CD4-positive, alpha-beta T cell treated with Interleukin-17A for 1 hour (primary cell): ENCODE results near the gene SLC39A13.

ENCODE experiments used
- DNase-seq: peaks from one replicate; pipeline ENCODE4 v3.0.0-alpha.2; 2020

The SLC39A13 gene

DNA sequence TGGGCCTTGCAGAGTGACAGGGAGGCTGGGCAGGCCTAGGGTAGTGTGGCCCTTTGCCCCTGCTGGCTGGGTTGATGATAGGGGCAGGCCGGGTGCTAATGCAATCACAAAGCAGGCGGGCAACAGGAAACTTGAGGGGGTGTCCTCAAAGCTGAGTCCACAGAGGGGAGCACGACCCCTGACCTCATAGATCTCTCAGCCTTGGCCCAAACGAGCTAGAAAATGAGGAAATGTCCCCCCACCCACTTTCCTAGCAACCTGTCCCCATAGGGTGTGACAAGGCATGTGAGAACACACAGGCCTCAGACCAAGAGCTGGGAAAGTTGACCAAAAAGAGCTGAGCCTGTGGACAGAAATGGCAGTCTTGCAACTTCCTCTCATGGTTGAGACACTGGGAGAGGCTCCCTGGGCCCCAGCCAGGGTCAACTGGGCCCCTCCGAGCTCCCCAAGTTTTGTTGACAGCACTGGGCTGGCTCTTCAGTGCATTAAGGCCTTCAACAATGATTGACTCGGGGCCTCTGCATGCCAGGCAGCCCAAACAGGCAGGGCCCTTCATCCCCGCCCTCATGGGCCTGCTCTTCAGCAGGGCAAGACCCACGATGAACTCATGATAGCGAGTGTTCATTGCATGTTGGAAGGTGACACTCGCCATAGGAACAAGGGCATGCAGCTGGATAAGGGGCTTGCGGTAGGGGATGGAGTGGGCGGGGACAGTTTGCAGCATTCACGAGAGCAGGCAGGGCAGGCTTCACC, 20.3 kb upstream of the SLC39A13 start:
- no peak for DNase-seq

DNA sequence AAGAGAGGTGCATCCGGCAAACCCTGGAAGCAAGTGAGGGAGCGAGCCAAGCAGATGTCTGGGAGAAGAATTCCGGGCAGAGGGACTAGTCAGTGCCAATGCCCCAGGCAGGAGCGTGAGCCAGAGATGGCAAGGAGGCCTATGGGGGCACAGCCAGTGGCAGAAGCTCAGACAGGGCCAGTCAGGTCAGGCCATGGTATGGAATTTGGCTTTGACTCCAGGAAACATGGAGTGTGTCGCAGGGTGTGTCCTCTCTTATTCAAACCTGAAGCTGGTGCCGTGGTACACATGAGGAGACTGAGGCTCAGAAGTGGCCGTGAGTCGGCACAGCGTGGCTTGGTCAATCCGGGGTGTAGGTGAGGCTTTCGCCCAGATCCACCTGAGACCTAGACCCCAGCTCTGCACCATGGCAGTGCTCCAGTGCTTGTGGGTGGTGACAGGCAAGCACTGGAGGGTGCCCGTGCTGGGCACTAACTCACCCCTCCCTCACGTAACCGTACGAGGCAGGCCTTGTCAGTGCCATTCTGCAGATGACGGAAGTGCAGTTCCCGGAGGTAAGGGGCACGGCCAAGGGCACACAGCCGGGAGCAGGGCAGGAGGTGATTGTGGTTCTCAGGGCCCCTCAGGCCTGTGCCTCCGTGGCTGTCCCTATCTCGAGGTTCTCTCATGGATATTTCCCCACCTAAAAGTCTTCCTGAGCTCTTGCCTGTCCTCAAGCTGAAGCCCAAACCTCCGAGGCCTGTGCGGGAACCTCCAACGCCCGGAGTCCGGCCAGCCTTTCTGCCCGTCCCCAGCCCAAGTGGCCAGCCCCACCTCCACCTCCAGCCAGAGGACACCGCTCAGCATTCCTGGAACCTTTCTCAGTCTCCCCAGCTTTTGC, 19.5 kb upstream of the SLC39A13 start:
- DNase-seq = no peak

DNA sequence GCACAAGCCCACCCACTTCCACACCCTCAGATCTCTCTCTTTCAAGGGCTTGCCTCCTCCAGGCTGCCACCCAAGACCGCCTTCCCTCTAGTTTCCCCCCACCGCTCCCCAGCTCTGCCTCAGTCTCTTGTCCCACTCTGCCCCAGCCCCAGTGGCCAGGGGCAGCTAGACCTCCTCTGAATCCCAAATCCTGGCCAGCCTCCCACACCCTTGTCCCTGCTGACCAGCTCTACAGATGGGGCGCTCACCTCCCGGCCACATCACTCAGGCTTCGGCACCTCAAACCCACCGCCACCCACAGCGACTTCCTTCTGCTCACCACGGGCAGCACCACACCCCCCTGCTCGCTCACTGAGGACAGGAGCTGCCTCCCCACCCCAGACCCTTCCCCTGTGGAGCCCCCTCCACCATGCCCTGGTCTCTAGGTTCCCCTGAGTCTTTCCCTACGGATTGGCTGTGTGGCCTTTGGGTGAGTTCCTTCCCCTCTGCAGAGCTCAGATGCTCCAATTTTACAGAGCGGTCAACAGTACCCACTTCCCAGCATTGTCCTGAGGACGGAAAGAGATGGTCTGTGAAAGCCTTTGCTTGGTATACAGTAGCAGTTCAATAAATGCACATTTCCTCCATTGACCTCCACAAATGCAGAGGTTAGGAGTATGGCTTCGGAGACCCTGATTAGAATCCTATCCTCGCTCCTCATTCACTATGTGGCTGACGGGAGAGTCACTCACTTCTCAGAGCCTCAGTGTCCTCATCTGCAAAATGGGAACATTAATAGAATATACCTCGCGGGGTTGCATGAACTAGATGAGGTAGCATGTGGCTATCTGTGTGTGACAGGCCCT, 18.6 kb upstream of the SLC39A13 start:
- DNase-seq = peak; percentile 32

DNA sequence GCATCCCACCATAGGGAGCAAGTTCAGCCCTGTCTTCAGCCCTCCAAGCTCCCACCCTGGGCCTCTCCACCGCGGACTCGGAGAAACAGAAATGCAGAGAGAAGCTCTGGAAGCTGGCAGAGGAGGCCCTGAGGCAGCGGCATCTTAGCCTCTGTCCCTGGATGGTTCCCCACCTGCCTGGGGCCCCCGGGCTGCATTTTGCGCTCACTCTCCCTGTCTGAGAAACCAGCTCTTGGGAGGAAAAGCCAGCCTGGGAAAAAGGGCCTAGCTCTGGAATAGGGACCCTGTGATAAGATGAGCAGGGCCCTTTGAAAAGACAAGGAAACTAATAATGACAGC, 18.0 kb upstream of the SLC39A13 start:
- no peak for DNase-seq

DNA sequence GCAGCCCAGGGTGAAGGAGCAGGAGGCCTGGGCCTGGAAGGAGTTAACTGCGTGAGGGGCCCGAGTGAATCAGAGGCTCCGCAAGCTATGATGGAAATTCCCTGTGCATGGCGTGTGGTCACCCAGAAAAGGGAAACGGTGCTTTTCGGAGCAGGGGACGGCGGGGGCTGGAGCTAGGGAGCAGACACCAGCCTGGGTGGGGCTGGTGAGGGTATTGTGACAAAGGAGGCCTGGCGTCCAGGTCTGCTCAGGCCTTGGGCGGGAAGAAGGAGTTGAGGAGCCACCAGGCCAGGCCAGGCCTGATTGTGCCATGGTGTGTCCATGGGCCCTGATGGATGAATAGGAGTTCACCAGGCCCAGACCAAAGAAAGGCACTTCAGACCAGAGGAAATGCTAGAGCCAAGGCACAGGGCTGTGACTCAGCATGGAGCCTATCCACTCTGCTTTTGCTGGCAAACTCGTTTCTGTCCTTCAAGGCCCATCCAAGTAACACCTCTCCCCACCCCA, 17.3 kb upstream of the SLC39A13 start:
- peak; percentile 39 for DNase-seq

DNA sequence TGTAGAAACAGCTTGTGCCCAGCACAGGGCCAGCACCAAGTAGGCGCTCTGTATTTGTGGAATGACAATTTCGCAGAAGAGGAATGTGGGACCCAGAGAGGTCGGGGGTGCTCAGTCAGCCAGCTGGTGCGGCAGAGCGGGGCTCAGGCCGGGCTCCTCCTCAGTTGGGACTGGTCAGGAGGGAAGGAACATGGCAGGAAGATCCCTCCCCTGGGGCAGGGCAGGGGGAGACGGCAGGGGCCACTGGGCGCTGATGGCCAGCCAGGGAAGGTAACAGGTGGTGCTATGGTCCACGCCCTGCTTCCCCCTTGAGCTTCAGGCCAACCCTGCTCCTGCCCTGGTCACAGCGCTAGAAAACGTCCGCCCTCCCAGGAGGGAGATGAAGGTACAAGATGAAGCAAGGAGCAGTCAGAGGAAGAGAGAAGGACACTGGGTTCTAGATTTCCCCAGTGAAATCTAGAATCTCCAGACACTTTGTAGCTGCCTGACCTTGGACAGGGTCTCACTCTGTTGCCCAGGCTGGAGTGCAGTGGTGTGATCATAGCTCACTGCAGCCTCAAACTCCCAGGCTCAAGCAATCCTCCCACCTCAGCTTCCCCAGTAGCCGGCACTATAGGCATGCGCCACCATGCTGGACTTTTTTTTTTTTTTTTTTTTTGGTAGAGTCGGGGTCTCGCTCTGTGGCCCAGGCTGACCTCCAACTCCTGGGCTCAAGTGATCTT, 16.5 kb upstream of the SLC39A13 start:
- no peak for DNase-seq

DNA sequence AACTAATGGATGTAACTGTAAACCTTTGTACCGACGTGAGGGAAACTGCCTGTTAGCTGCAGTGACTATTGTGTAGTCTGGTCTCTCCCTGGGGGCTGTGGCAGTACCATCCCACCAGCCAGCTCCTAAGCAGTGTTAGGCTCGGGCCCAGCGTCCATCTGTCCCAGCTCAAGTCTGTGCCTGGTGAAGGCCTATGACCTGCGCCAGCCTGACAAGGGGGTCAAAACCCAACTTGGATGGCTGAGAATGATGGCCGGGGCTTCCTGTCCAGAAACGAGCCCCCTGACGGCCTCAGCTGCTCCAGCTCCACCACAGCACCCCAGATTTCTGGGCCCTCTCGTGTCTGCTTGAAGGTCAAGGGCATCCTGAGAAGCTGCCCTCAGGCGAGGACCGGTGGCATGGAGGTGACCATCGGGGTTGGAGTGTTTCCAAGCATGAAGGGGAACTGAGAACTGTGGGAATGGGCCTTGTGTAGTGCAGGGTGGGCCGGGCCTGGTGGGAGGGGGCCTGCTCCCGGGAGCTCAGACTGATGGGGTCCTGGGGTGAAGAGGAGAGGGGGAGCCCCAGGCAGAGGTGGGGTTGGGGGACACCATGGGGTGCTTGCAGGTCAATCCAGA, 15.7 kb upstream of the SLC39A13 start:
- no peak for DNase-seq

DNA sequence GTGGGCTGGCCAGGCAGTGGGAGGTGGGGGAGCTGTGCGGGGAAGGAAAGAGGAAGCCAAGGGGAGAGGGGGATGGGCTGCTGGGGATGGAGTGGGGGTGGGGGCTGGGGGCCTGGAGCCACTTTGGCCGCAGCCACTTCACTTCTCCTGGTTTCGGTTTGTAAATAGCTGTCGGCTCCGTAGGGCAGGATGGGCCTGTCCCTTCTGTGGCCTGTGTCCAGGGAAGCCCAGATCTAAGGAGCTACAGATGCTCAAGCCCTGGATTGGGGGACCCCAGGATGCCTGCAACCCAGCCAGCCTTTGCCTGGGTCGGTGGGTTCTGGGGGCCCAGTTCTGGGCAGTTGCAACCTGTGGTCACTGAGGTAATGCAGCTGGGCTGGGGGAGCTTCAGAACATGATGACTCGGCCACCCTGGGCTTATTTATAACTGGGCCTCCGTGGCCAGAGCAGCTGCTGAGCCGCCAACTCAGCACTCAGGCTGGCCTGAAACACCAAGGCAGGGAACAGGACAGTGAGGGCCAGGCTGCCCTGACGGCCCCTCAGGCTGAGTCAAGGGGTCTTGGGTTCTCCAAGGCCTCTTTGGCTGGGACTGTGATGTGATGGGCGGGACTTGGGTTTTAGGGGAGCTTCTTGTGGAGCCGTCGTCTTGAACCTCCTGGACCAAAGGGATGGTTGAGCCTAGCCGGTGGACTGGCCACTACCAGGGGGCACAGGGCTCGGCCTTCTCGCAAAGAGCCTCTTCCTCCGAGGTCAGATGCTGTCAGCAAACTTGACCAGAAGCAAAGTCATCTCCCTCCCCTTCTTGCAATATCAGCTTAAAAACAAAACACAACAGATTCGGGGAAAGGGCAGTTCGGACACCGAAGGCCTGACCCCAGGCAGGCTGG, 15.0 kb upstream of the SLC39A13 start:
- DNase-seq = no peak

DNA sequence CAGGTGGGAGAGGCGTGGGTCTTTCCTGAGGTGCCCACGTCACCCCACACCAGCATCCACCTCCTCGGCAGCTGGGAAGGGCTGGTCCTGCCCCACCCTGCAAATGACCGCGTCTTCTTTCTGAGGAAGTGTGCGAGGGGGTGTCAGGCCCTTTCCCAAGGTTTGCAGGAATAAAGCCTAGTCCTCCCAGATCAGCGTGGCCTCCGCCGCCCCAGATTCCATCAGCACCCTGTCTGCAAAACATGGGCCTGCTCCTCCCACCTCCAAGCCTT, 14.4 kb upstream of the SLC39A13 start:
- DNase-seq = no peak

DNA sequence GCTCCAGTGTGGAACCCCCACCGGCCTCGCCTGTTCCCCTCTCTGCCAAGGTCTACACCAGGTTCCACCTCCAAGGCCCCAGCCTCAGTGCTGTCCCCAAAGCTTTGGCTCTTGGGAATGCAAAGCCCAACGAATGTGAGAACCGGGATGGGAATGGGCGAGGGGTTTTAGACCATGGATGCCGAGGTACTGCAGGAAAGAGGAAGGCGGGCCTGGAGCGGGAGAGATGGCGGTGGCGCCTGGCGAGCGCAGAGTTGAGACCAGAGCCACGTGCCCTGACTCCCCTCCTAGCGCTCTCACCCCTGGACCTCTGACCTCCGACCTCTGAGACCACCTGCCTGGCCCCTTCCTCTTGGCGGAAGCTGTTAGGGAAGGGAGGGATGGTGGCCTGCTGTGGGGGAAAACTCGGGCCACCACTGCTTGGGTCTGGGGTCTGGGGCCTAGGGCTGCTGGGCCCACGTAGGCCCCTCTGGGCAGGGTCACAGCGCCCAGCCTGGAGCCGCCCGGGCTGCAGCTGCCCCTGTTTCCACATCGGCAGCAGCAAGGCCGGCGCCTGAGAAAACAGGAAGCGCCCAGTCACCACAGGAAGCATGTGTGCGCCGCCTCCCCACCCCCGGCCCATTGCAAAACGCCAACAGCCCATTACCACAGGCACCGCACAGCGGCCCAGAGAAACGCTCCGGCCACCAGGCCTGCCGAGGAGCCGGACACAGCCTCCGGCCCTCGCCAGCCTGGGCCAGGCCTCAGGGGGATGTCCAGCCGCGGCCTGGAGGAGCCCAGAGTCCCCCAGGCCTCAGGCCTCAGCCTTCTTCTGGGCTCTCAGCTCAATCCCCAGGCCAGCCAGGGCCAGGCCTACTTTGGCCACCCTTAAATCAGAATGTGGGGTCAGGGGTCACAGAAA, 13.8 kb upstream of the SLC39A13 start:
- DNase-seq = peak; percentile 66

DNA sequence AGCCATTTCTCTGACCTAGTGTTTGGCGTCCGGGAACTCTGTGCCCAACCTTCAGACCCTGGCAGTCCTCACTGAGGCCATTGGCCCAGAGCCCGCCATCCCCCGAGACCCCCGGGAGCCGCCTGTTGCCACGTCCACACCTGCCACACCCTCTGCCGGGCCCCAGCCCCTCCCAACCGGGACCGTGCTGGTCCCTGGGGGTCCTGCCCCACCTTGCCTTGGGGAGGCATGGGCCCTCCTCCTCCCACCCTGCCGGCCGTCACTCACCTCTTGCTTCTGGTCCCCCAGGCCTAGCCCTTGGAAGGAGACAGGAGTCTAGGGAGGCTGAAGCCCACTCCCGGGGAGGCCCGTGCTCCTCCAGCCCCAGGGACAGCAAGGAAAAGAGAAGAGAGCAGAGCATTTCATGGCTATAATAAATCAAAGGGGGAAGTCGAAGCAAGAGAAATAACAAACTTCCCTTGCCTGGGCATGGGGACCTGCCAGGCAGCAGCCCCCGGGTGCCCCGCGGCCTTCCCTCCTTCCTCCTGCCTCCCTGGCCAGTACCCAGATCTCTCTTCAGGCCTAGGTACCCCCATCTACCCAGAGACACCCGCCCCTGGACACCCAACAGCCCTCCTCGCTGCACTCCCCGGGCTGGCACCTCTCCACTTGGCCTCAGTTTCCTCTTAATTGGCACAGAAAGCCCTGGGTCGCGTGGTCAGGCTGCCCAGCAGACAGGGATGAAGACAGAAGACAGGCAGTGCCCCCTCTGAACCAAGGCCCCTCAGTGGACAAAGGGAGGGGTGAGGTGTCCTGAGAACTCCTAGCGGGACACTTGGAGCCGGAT, 13.0 kb upstream of the SLC39A13 start:
- no peak for DNase-seq

DNA sequence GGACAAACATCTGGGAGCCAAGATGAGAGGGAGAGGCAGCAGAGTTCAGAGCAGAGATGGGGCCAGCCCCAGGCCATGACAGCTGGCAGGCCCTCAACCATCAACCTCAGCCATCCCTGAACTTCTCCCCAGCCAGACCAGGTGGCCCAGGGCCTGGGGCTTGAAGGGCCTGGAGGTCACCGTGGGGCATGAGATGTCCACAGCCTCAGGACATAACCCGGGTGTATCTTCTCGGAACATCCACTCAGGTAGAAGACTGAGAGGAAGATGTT, 12.4 kb upstream of the SLC39A13 start:
- no peak for DNase-seq

DNA sequence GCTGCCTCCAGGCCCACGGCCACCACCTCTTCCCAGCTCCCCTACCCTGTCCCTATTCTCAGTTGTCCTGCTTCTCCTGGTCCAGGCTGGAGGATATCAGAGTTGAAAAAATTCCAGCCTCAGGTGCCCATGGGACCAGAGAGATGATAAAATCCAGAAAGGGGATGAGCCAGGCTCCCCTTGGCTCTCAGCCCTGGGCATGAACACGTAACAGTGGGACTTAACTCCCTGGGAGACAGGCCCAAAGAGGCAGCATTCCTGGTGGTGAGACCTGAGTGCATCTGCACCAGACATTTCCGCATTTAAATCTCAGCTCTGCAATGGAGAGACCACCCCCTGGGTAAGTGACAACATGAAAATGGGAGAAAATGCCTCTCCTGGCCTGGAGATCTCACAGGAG, 10.4 kb upstream of the SLC39A13 start:
- no peak for DNase-seq

DNA sequence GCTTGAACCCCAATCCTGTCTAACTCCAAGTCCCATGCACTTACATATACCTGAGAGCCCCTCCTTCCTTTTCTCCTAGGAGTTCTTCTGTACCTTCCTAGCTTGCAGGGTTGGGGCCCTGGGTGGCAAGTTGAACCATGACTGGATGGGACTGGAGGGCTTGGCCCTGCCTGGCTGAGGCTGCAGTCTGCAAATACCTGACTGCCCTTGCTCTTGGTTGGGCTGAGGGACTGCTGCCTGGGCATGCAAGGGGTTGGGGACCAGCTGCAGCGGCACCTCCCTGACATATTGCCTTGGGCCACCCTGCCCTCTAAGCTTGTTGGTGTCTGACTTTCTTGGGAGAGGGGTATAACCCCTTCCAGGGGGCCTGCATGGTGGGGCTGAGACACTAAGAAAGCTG, 9.8 kb upstream of the SLC39A13 start:
- no peak for DNase-seq

DNA sequence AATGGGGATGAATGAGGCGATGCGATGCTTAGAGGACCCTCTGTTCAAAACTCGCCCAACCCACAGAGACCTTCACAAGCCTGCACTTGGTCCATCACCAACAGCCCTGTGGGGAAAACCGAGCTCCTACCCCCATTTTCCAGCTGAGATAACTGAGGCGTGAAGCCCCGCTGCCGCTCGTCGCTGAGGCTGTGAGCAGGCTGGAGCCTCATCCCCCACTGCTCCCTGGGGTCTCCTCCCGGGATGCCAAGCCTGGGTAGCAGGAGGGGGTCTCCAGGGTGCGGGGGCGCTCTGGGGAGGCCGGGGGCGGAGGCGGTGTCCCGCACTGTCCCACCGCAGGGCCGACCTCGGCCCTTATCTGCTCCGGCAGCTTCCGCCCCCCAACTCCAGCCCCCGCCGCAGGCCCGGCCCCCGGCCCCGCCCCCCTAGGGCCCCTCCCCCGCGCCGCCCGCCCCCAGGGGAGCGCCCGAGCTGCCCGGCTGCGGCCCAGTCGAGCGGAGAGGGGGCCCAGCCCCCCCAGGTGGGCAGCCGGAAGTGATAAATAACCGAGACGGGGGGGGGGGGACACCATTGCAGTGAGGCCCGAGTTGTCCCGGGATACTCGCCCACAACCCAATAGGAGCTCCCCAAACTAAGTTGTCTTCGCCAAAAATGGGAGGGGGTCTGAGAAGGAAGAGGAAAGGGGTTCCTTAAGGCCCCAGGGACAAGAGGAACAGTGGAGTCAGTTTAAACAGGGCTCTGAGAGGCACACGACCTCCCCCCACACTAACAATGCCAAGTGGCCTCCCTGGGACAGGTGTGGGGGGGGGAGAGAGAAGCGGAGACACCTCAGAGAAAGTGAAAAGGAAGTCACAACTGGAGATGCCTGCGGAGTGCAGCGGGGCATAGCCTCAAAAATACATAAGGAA, 8.3 kb upstream of the SLC39A13 start:
- DNase-seq = peak; percentile 44

DNA sequence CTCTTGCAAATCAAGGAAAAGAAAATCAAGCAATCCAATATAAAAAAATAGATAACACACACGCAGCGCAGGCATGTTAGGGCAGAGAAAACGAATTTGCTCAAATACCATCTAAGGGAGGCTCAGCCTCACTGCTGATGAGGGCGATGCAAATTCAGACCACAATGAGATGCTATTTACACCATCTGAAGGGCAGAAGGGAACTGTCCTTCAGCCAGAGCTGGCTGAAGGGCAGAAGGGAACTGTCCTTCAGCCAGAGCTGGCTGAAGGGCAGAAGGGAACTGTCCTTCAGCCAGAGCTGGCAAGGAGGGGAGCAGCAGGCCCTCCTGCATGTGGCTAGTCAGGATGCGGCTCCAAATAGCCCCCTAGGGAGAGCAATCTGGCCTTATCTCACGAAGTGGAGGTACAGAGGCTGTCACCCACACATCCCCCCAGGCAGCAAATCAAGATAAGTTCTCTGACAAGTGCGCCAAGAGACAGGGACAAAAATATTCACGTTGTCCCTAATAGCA, 7.6 kb upstream of the SLC39A13 start:
- no peak for DNase-seq

DNA sequence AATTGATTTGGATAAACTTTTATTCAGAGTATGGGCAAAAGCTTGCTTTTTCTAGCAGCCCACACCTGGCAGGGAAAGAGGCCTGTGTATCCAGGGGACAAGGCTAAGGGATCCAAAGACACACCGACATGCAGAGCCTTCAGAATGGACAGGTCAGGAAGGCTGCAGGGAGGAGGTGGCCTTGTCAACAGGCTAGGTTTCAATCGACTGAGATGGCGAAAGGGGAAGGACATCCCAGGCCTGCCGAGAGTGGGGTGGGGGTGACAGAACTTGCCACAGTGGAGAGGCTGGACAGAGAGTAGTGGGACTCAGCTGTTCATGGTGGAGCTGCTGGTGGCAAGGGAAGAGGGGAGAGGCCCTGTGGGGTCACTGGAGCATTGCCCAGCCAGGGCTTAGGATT, 5.3 kb upstream of the SLC39A13 start:
- no peak for DNase-seq

DNA sequence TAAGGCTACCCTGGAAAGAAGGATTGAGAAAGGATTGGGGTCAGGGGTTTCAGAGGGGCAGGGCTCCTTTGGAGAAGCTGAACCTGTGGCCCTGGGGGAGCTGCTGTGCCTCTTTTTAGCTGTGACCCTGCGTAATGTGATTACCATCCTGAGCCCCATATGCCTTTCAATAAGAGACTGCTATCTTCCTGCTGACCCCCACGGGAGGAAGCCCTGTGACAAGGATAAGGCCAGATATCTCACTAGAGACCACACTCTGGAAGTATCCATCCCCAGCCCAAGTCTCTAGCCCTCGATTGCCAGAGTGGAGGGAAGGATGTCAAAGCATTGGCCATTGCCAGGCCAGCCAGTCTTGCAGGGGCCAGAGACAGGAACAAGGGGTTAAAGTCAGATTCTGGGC, 4.8 kb upstream of the SLC39A13 start:
- DNase-seq = no peak
